CD4-positive, alpha-beta memory T cell (primary cell): ENCODE data around the gene ZBTB24. TPM values are rescaled to one million over a fixed set of nuclear protein-coding genes. Genes with fewer than 3 reads are reported as not detected.

ENCODE experiments used
- CTCF ChIA-PET: fragments of 350-600 bp; sonication (Branson Sonifier 250); formaldehyde crosslinking; loops from one replicate; lab custom pipeline; 2021; ENCODE audit warnings: inconsistent platforms; ENCODE audit not compliant: partially characterized antibody; lab: Charles Lee
- POLR2A ChIA-PET: fragments of 350-600 bp; sonication (Branson Sonifier 250); formaldehyde crosslinking; loops from one replicate; lab custom pipeline; 2021; ENCODE audit not compliant: partially characterized antibody; lab: Charles Lee
- DNase-seq, 5 donors: peaks; one replicate each; pipeline versions ENCODE4 v3.0.0 to v3.0.0-alpha.2; 2020 to 2022; ENCODE audit warnings: mixed read lengths in 1 of 5
- H3K27ac ChIP-seq: one replicate; pipeline ENCODE4 v1.7.0; 2013; ENCODE audit warnings: low read depth, low read length
- H3K27me3 ChIP-seq: 2 replicates; pipeline ENCODE4 v1.7.0; 2013; ENCODE audit warnings: mild to moderate bottlenecking, low read length, moderate library complexity; ENCODE audit not compliant: insufficient read depth
- H3K36me3 ChIP-seq: 2 replicates; pipeline ENCODE4 v1.7.0; 2013; ENCODE audit warnings: mild to moderate bottlenecking, low read length, moderate library complexity; ENCODE audit not compliant: insufficient read depth
- H3K4me1 ChIP-seq: 2 replicates; pipeline ENCODE4 v1.7.0; 2013; ENCODE audit warnings: mild to moderate bottlenecking, low read length, moderate library complexity; ENCODE audit not compliant: insufficient read depth
- H3K4me3 ChIP-seq, 2 donors: one replicate each; pipeline ENCODE4 v1.7.0; 2013; ENCODE audit warnings: low read length in 2 of 2, mild to moderate bottlenecking in 1 of 2
- H3K9me3 ChIP-seq, 2 donors: one replicate each; pipeline ENCODE4 v1.7.0; 2013; ENCODE audit warnings: low read length in 2 of 2, control low read depth in 1 of 2; ENCODE audit not compliant: control insufficient read depth in 1 of 2
- H3K27ac Mint-ChIP-seq, 7 donors: one replicate each; pipeline ENCODE4 v1.8.0; 2020 to 2021; ENCODE audit warnings: mixed read lengths in 7 of 7, mild to moderate bottlenecking in 6 of 7, inconsistent platforms in 3 of 7, moderate library complexity in 3 of 7
- H3K27me3 Mint-ChIP-seq, 2 donors: one replicate each; pipeline ENCODE4 v1.8.0; 2020 to 2021; ENCODE audit warnings: mixed read lengths in 2 of 2
- H3K36me3 Mint-ChIP-seq, 2 donors: one replicate each; pipeline ENCODE4 v1.8.0; 2020 to 2021; ENCODE audit warnings: mixed read lengths in 2 of 2, inconsistent platforms in 1 of 2, mild to moderate bottlenecking in 1 of 2
- H3K4me1 Mint-ChIP-seq, 4 donors: one replicate each; pipeline ENCODE4 v1.8.0; 2020 to 2021; ENCODE audit warnings: mixed read lengths in 4 of 4, mild to moderate bottlenecking in 1 of 4
- H3K4me3 Mint-ChIP-seq, 8 donors: one replicate each; pipeline ENCODE4 v1.8.0; 2020 to 2021; ENCODE audit warnings: mixed read lengths in 8 of 8, mild to moderate bottlenecking in 7 of 8, moderate library complexity in 6 of 8, inconsistent platforms in 3 of 8
- H3K9me3 Mint-ChIP-seq, 8 donors: one replicate each; pipeline ENCODE4 v1.8.0; 2020 to 2021; ENCODE audit warnings: mixed read lengths in 8 of 8, mild to moderate bottlenecking in 5 of 8, inconsistent platforms in 3 of 8, moderate library complexity in 1 of 8
- intact Hi-C: fragments of 100-400 bp; cut with micrococcal nuclease; formaldehyde crosslinking; loops from one replicate; pipeline ENCODE4 v1.15.1; 2023
- polyA plus RNA-seq, 2 donors: library from polyadenylated mRNA; unstranded; fragments of 300-500 nt; fragmentation: Illumina TruSeq; gene quantifications; one replicate each; pipeline ENCODE4 v1.2.3, GENCODE V29; 2021
- total RNA-seq, 2 experiments: library from RNA; stranded (reverse); gene quantifications; one replicate each; pipeline ENCODE4 v1.2.3, GENCODE V29; 2021

The ZBTB24 gene
- total and polyA plus RNA-seq, 4 experiments from 2014 or later: 8.5 to 28.4 (median 19.3) TPM

- peaks cover 18 to 55% of the 10 kb centered on the region in 2 donors for H3K36me3 Mint-ChIP-seq
- CTCF ChIA-PET: interaction anchor here (1.3 to 1.5 kb wide), 2 partner anchors 50 to 64 kb away, joined by 3 to 5 read pairs; no protein-coding TSS in a partner anchor
- H3K27ac Mint-ChIP-seq: peak overlapping the region in 6 of 7 donors; percentile 2 to 81 (median 68)
- H3K27me3 ChIP-seq: no peaks in the 10 kb centered on the region
- H3K4me1 ChIP-seq: peaks cover 44% of the 10 kb centered on the region
- no peak overlapping the region for H3K27ac ChIP-seq
- peaks cover 23% of the 10 kb centered on the region for H3K36me3 ChIP-seq
- no peak overlapping the region for H3K4me3 ChIP-seq
- H3K27me3 Mint-ChIP-seq: no peaks in the 10 kb centered on the region
- no peak overlapping the region for H3K4me3 Mint-ChIP-seq
- H3K4me1 Mint-ChIP-seq: peaks cover 29 to 57% (median 37%) of the 10 kb centered on the region in 4 donors
- POLR2A ChIA-PET: interaction anchor here (1.0 to 10.9 kb wide), 4 partner anchors 8 to 433 kb away, joined by 5 to 220 read pairs (median 53); partner anchors contain the start of genes CD164, MICAL1 and ZBTB24
- DNase-seq: no peak
- peaks cover 0 to 1% (median 0%) of the 10 kb centered on the region in 8 donors for H3K9me3 Mint-ChIP-seq
- no peaks in the 10 kb centered on the region for H3K9me3 ChIP-seq
- intact Hi-C loops: no loop called here
These were observed 36.5 kb downstream of the ZBTB24 start for GRCh38 chr6:109446541-109446940.

GRCh38 chr6:109446072-109446471 lies 36.9 kb downstream of the ZBTB24 start:
- peaks cover 21% of the 10 kb centered on the region for H3K36me3 ChIP-seq
- no peak for DNase-seq
- intact Hi-C loops: no loop called here
- Mint-ChIP-seq H3K4me3 (no peak overlapping the region), H3K36me3 (peaks cover 18 to 60% of the 10 kb centered on the region in 2 donors), H3K27ac (peak overlapping the region in 5 of 7 donors; percentile 2 to 81 (median 68)), H3K9me3 (peaks cover 0 to 1% (median 0%) of the 10 kb centered on the region in 8 donors), H3K4me1 (peaks cover 33 to 60% (median 40%) of the 10 kb centered on the region in 4 donors), H3K27me3 (no peaks in the 10 kb centered on the region)
- no peaks in the 10 kb centered on the region for H3K9me3 ChIP-seq
- ChIA-PET POLR2A (interaction anchor here (1.1 to 10.9 kb wide), 3 partner anchors 8 to 63 kb away, joined by 5 to 220 read pairs (median 100); partner anchors contain the start of genes CD164, MICAL1 and ZBTB24), CTCF (interaction anchor here (1.3 to 5.8 kb wide), 3 partner anchors 8 to 51 kb away, joined by 3 to 70 read pairs (median 3); partner anchors contain the start of genes MICAL1 and ZBTB24)
- no peak overlapping the region for H3K4me3 ChIP-seq
- peaks cover 47% of the 10 kb centered on the region for H3K4me1 ChIP-seq
- H3K27me3 ChIP-seq: no peaks in the 10 kb centered on the region
- H3K27ac ChIP-seq: no peak overlapping the region

- intact Hi-C loops: no loop called here
- peaks cover 29 to 56% (median 35%) of the 10 kb centered on the region in 4 donors for H3K4me1 Mint-ChIP-seq
- CTCF ChIA-PET: interaction anchor here (1.3 to 5.8 kb wide), 5 partner anchors 8 to 63 kb away, joined by 3 to 70 read pairs (median 7); partner anchors contain the start of genes CD164, MICAL1 and ZBTB24
- DNase-seq: no peak
- H3K9me3 Mint-ChIP-seq: peaks cover 0 to 1% (median 0%) of the 10 kb centered on the region in 8 donors
- no peaks in the 10 kb centered on the region for H3K27me3 Mint-ChIP-seq
- peak overlapping the region in 5 of 7 donors; percentile 38 to 98 (median 62) for H3K27ac Mint-ChIP-seq
- Histone ChIP-seq H3K9me3 (no peaks in the 10 kb centered on the region), H3K4me3 (no peak overlapping the region), H3K27me3 (no peaks in the 10 kb centered on the region), H3K4me1 (peaks cover 40% of the 10 kb centered on the region), H3K27ac (no peak overlapping the region), H3K36me3 (peaks cover 21% of the 10 kb centered on the region)
- POLR2A ChIA-PET: interaction anchor here (0.7 to 10.9 kb wide), 4 partner anchors 9 to 242 kb away, joined by 3 to 220 read pairs (median 108); partner anchors contain the start of genes CD164, MICAL1 and ZBTB24
- H3K36me3 Mint-ChIP-seq: peaks cover 15 to 57% of the 10 kb centered on the region in 2 donors
- no peak overlapping the region for H3K4me3 Mint-ChIP-seq
These were observed 37.6 kb downstream of the ZBTB24 start for GRCh38 chr6:109445382-109445781.

- DNase-seq: no peak
- Histone ChIP-seq H3K27me3 (no peaks in the 10 kb centered on the region), H3K4me1 (peaks cover 30% of the 10 kb centered on the region), H3K36me3 (peaks cover 21% of the 10 kb centered on the region), H3K9me3 (no peaks in the 10 kb centered on the region), H3K4me3 (no peak overlapping the region), H3K27ac (no peak overlapping the region)
- Mint-ChIP-seq H3K27ac (peak overlapping the region; percentile 10 to 98 (median 64)), H3K4me3 (peak overlapping the region in 1 of 8 donors; percentile 25), H3K4me1 (peaks cover 21 to 46% (median 27%) of the 10 kb centered on the region in 4 donors), H3K27me3 (no peaks in the 10 kb centered on the region), H3K9me3 (peaks cover 0 to under 1% (median 0%) of the 10 kb centered on the region in 8 donors), H3K36me3 (peaks cover 11 to 50% of the 10 kb centered on the region in 2 donors)
- ChIA-PET CTCF (interaction anchor here (1.6 to 6.3 kb wide), 4 partner anchors 10 to 61 kb away, joined by 8 to 70 read pairs (median 31); partner anchors contain the start of genes CD164 and MICAL1), POLR2A (interaction anchor here (3.2 to 10.9 kb wide), 5 partner anchors 11 to 884 kb away, joined by 15 to 220 read pairs (median 100); partner anchors contain the start of genes CD164, FOXO3, MICAL1 and ZBTB24)
- intact Hi-C loops: loop anchor here (5.0 kb wide), 1 partner anchor 1539 kb away; the partner anchor contains the start of gene RPF2
These were observed 39.5 kb downstream of the ZBTB24 start for GRCh38 chr6:109443425-109443950.

- no peaks in the 10 kb centered on the region for H3K27me3 Mint-ChIP-seq
- peaks cover 11 to 43% of the 10 kb centered on the region in 2 donors for H3K36me3 Mint-ChIP-seq
- H3K9me3 Mint-ChIP-seq: no peaks in the 10 kb centered on the region
- H3K4me1 Mint-ChIP-seq: peaks cover 17 to 38% (median 21%) of the 10 kb centered on the region in 4 donors
- no peaks in the 10 kb centered on the region for H3K9me3 ChIP-seq
- peaks cover 21% of the 10 kb centered on the region for H3K36me3 ChIP-seq
- peaks cover 25% of the 10 kb centered on the region for H3K4me1 ChIP-seq
- CTCF ChIA-PET: interaction anchor here (1.0 to 6.3 kb wide), 7 partner anchors 11 to 597 kb away, joined by 4 to 70 read pairs (median 11); partner anchors contain the start of genes CD164, MICAL1 and ZBTB24
- H3K4me3 Mint-ChIP-seq: peak overlapping the region; percentile 73 to 98 (median 94)
- intact Hi-C loops: loop anchor here (5.0 kb wide), 1 partner anchor 1540 kb away; the partner anchor contains the start of gene RPF2
- H3K27me3 ChIP-seq: no peaks in the 10 kb centered on the region
- H3K27ac Mint-ChIP-seq: peak overlapping the region; percentile 96 to 98 (median 97)
- POLR2A ChIA-PET: interaction anchor here (1.0 to 10.9 kb wide), 12 partner anchors 12 to 1373 kb away, joined by 3 to 220 read pairs (median 6); partner anchors contain the start of genes AK9, CD164, CDK19 and FIG4
- peak overlapping the region; percentile 89 for H3K27ac ChIP-seq
- no peak overlapping the region for H3K4me3 ChIP-seq
- DNase-seq: no peak
These were observed 40.6 kb downstream of the ZBTB24 start for GRCh38 chr6:109442393-109442924.

GRCh38 chr6:109441069-109441816 lies 41.8 kb downstream of the ZBTB24 start:
- H3K9me3 Mint-ChIP-seq: no peaks in the 10 kb centered on the region
- Histone ChIP-seq H3K4me1 (peaks cover 25% of the 10 kb centered on the region), H3K4me3 (peak overlapping the region; percentile 69 to 82), H3K27me3 (no peaks in the 10 kb centered on the region), H3K27ac (peak overlapping the region; percentile 89), H3K9me3 (no peaks in the 10 kb centered on the region), H3K36me3 (peaks cover 13% of the 10 kb centered on the region)
- peak; percentile 49 to 79 (median 62) for DNase-seq
- peak overlapping the region; percentile 96 to 98 (median 97) for H3K27ac Mint-ChIP-seq
- intact Hi-C loops: loop anchor here (1.0 to 5.0 kb wide), 4 partner anchors 9 to 1541 kb away; partner anchors contain the start of genes CEP57L1, RPF2 and SESN1
- peaks cover 7 to 38% of the 10 kb centered on the region in 2 donors for H3K36me3 Mint-ChIP-seq
- peak overlapping the region; percentile 91 to 98 (median 94) for H3K4me3 Mint-ChIP-seq
- POLR2A ChIA-PET: interaction anchor here (0.6 to 10.9 kb wide), 20 partner anchors 10 to 1618 kb away, joined by 3 to 220 read pairs (median 5); partner anchors contain the start of genes AK9, CD164, CDK19 and FIG4
- H3K4me1 Mint-ChIP-seq: peaks cover 16 to 33% (median 21%) of the 10 kb centered on the region in 4 donors
- CTCF ChIA-PET: interaction anchor here (0.8 to 6.3 kb wide), 15 partner anchors 13 to 598 kb away, joined by 3 to 70 read pairs (median 5); partner anchors contain the start of genes CD164, MICAL1, SESN1 and ZBTB24
- no peaks in the 10 kb centered on the region for H3K27me3 Mint-ChIP-seq
